Heart left ventricle (tissue), 16 donors: Measurements from ENCODE around the gene MRPL50. TPM values are rescaled to one million over a fixed set of nuclear protein-coding genes. Genes with fewer than 3 reads are reported as not detected.
A peak's percentile ranks its signal among the peaks of the same experiment; 100 is the strongest.

Experiments used
- ATAC-seq, 4 donors: fragments of 200-7000 bp; cut with Tn5 transposase; one replicate each; pipeline ENCODE4 v1.9.1; 2020 to 2022; ENCODE audit warnings: moderate library complexity in 4 of 4, mild to moderate bottlenecking in 3 of 4, moderate number of reproducible peaks in 1 of 4
- DNase-seq, 5 donors: peaks; one replicate each; pipeline ENCODE4 v3.0.0-alpha.2; 2020
- H3K27ac ChIP-seq, 12 donors: fragments of 200-600 bp; sonication (generic) in 4 of 12; one replicate each; pipeline versions ENCODE4 v1.5.0 to v1.8.0; 2016 to 2022; ENCODE audit warnings: mild to moderate bottlenecking in 2 of 12
- H3K27me3 ChIP-seq, 9 donors: fragments of 200-600 bp; sonication (generic) in 2 of 9; one replicate each; pipeline versions ENCODE4 v1.5.1 to v1.8.0; 2016 to 2022; ENCODE audit warnings: mild to moderate bottlenecking in 3 of 9
- H3K36me3 ChIP-seq, 9 donors: fragments of 200-600 bp; sonication (generic) in 2 of 9; one replicate each; pipeline versions ENCODE4 v1.5.0 to v1.8.0; 2018 to 2022; ENCODE audit warnings: mild to moderate bottlenecking in 2 of 9
- H3K4me1 ChIP-seq, 12 donors: fragments of 200-600 bp; sonication (generic) in 4 of 12; one replicate each; pipeline versions ENCODE4 v1.5.0 to v1.8.0; 2016 to 2022; ENCODE audit warnings: mild to moderate bottlenecking in 3 of 12
- H3K4me3 ChIP-seq, 12 donors: fragments of 200-600 bp; sonication (generic) in 4 of 12; one replicate each; pipeline versions ENCODE4 v1.5.0 to v1.8.0; 2017 to 2022; ENCODE audit warnings: mild to moderate bottlenecking in 9 of 12, moderate library complexity in 4 of 12
- H3K9me3 ChIP-seq, 12 donors: fragments of 200-600 bp; sonication (generic) in 4 of 12; one replicate each; pipeline versions ENCODE4 v1.5.0 to v1.8.0; 2016 to 2022; ENCODE audit warnings: mild to moderate bottlenecking in 1 of 12
- CTCF ChIP-seq, 12 donors: fragments of 200-600 bp; sonication (generic) in 4 of 12; IDR thresholded peaks; one replicate each; pipeline versions ENCODE4 v1.5.0 to v1.8.0; 2018 to 2022; ENCODE audit warnings: antibody characterized with exemption in 12 of 12, mild to moderate bottlenecking in 5 of 12
- POLR2A ChIP-seq, 2 donors: fragments of 450-650 bp; IDR thresholded peaks; one replicate each; pipeline ENCODE4 v1.6.1; 2017; ENCODE audit warnings: antibody characterized with exemption in 2 of 2, mild to moderate bottlenecking in 2 of 2, moderate library complexity in 2 of 2
- WGBS, 4 donors: extraction: QIAGEN DNeasy Blood & Tissue Kit in 2 of 4; methylation state at CpG; one replicate each; pipeline versions ENCODE4 v1.1.5 to v1.1.7; 2013 to 2018; 5-methylcytosine and 5-hydroxymethylcytosine counted together
- intact Hi-C, 10 donors: fragments of 100-400 bp; cut with DNase I; formaldehyde crosslinking; loops; one replicate each; pipeline versions ENCODE4 v1.11.1 to v1.14.2; 2022
- polyA plus RNA-seq, 2 donors: library from polyadenylated mRNA; stranded (reverse); fragments of 200-250 nt; gene quantifications; one replicate each; pipeline ENCODE4 v1.2.3, GENCODE V29; 2013
- total RNA-seq, 9 donors: library from RNA; depleted of rRNA in 2 of 9; stranded (reverse); fragments of >200 nt in 2 of 9; fragmentation: NEBNext Ultra II Directional in 3 of 9; extraction: Animal tissue kit (Norgen Biotek cat#: 25700) in 3 of 9; gene quantifications; one replicate each; pipeline versions ENCODE4 v1.1.0 to v1.2.4, GENCODE V29; 2016 to 2023
- donor health status: ischemic (EF 13 %, LVEDD 7.1; RV severe dilation, severe dysfunction).
- donor health status: healthy with polysubstance abuse.
- donor health status: DM: no; HTN: yes; CAD: no.
- donor health status: DM: no; HTN: no; CAD: no.
- donor health status: ischemic (EF 25% LVEDD 6.9; RV normal size, moderate dysfunction).
- donor health status: ischemic (EF 25% LVEDD 5.7; RV mildly dilated, moderate dysfunction).
- donor health status: healthy.
- donor health status: DM: yes; HTN: yes; CAD: no.
- donor health status: ischemic (EF 35%, LVEDD 5.7; RV mildly dilated, moderate dysfunction).
- donor health status: nonischemic (EF 11% LVEDD 7.7; RV severe dilation, severe dysfunction).
- donor health status: DM: yes; HTN: yes; CAD: no.
- donor health status: PGD.
- donor health status: ischemic (EF 29% LVEDD 5.4; RV normal size, mild dysfunction).
- donor health status: nonischemic (EF 23%, LVEDD 6.1; RV moderate dilation, normal function).

Gene MRPL50
- total and polyA plus RNA-seq, 11 donors: 12.3 to 18.3 (median 15.4) TPM

GRCh38 chr9:101403516-101404285 lies 5.3 kb upstream of the MRPL50 start:
- H3K4me3 ChIP-seq: no peak overlapping the region
- ATAC-seq (no peak), DNase-seq (no peak)
- no peak overlapping the region for H3K27ac ChIP-seq
- H3K36me3 ChIP-seq: peaks cover 23 to 89% (median 84%) of the 10 kb centered on the region in 9 donors
- H3K4me1 ChIP-seq: peaks cover 0 to 35% (median 18%) of the 10 kb centered on the region in 12 donors
- 94 to 95% (median 95%) methylated on average over 9 of the region's 9 CpGs for WGBS, 4 donors
- TF ChIP-seq POLR2A (IDR thresholded peaks at IDR 0.05) (no peak), CTCF (IDR thresholded peaks at IDR 0.05) (no peak)
- peaks cover 3 to 77% (median 47%) of the 10 kb centered on the region in 12 donors for H3K9me3 ChIP-seq
- intact Hi-C loops: loop anchor here in 2 of 10 donors (5.0 kb wide), 2 partner anchors 34 to 129 kb away; partner anchors contain the start of genes ALDOB (in 1 of the 2) and RNF20 (in 1 of the 2)
- no peaks in the 10 kb centered on the region for H3K27me3 ChIP-seq

GRCh38 chr9:101400120-101400519 lies 1.7 kb upstream of the MRPL50 start:
- peaks cover 10 to 57% (median 34%) of the 10 kb centered on the region in 12 donors for H3K4me1 ChIP-seq
- H3K36me3 ChIP-seq: peaks cover 12 to 61% (median 51%) of the 10 kb centered on the region in 9 donors
- 9 to 14% (median 10%) methylated on average over 5 of the region's 5 CpGs for WGBS, 4 donors
- intact Hi-C loops: loop anchor here in 2 of 10 donors (5.0 kb wide), 2 partner anchors 37 to 132 kb away; partner anchors contain the start of genes ALDOB (in 1 of the 2) and RNF20 (in 1 of the 2)
- peak overlapping the region; percentile 78 to 95 (median 91) for H3K27ac ChIP-seq
- DNase-seq: peak in 3 of 5 donors; percentile 25 to 64 (median 43)
- H3K27me3 ChIP-seq: no peaks in the 10 kb centered on the region
- ATAC-seq: peak in 3 of 4 donors; percentile 7 to 62 (median 38)
- H3K4me3 ChIP-seq: peak overlapping the region; percentile 37 to 86 (median 77)
- H3K9me3 ChIP-seq: peaks cover 0 to 42% (median 11%) of the 10 kb centered on the region in 12 donors
- TF ChIP-seq POLR2A (IDR thresholded peaks at IDR 0.05): no peak
- no peak for TF ChIP-seq CTCF (IDR thresholded peaks at IDR 0.05)

GRCh38 chr9:101399643-101399970 lies 1.2 kb upstream of the MRPL50 start:
- Histone ChIP-seq H3K9me3 (peaks cover 0 to 36% (median 8%) of the 10 kb centered on the region in 12 donors), H3K4me3 (peak overlapping the region; percentile 37 to 86 (median 77)), H3K27ac (peak overlapping the region; percentile 78 to 95 (median 91)), H3K36me3 (peaks cover 7 to 56% (median 46%) of the 10 kb centered on the region in 9 donors), H3K4me1 (peaks cover 10 to 57% (median 34%) of the 10 kb centered on the region in 12 donors), H3K27me3 (no peaks in the 10 kb centered on the region)
- DNase-seq (no peak), ATAC-seq (no peak)
- intact Hi-C loops: loop anchor here in 7 of 10 donors (2.0 to 10.0 kb wide), 7 partner anchors 45 to 1305 kb away; partner anchors contain the start of genes RNF20 (in 4 of the 7), ERP44 (in 1 of the 7) and INVS (in 1 of the 7)
- 1 to 6% (median 3%) methylated on average over 2 of the region's 2 CpGs for WGBS, 4 donors
- TF ChIP-seq CTCF (IDR thresholded peaks at IDR 0.05) (no peak), POLR2A (IDR thresholded peaks at IDR 0.05) (no peak)
